Neural cell (in vitro differentiated cells): ENCODE results near the gene ADRA2B.

ENCODE experiments used
- CTCF ChIP-seq: fragments of 450-650 bp; IDR thresholded peaks from 2 replicates; pipeline ENCODE4 v1.5.1; 2014; ENCODE audit warnings: antibody characterized with exemption, mild to moderate bottlenecking, moderate library complexity; ENCODE audit not compliant: poor library complexity, severe bottlenecking
- EZH2 ChIP-seq: fragments of 200-600, 300-800 bp; shearing (Covaris generic), sonication (generic); IDR thresholded peaks from 2 replicates; pipeline ENCODE4 v1.6.1; 2014; ENCODE audit warnings: antibody characterized with exemption, low read length, borderline replicate concordance, mild to moderate bottlenecking; ENCODE audit not compliant: insufficient read depth, poor library complexity, severe bottlenecking

- TF ChIP-seq CTCF (no peak), EZH2 (no peak)
Observed at GRCh38 chr2:96097951-96098823, 18.2 kb downstream of the ADRA2B start.
